Thyroid gland (tissue), 4 donors: ENCODE results near the gene CEACAM6.

ENCODE experiments used
- POLR2A ChIP-seq, 2 donors: fragments of 450-650 bp; IDR thresholded peaks; one replicate each; pipeline ENCODE4 v1.6.1; 2017; ENCODE audit warnings: antibody characterized with exemption in 2 of 2, mild to moderate bottlenecking in 2 of 2, moderate library complexity in 1 of 2
- TF ChIP-seq, protein P1 (sequence below), 6 experiments: fragments of 200-600 bp in 3 of 6; fragments of 450-650 bp in 3 of 6; sonication (generic) in 3 of 6; IDR thresholded peaks; one replicate each; pipeline ENCODE4 v1.5.1; 2016 to 2019; ENCODE audit warnings: antibody characterized with exemption in 6 of 6, mild to moderate bottlenecking in 2 of 6, inconsistent platforms in 1 of 6, moderate library complexity in 1 of 6

GRCh38 chr19:41811036-41811435, 55.7 kb downstream of the CEACAM6 start:
- TF ChIP-seq, protein P1, sequence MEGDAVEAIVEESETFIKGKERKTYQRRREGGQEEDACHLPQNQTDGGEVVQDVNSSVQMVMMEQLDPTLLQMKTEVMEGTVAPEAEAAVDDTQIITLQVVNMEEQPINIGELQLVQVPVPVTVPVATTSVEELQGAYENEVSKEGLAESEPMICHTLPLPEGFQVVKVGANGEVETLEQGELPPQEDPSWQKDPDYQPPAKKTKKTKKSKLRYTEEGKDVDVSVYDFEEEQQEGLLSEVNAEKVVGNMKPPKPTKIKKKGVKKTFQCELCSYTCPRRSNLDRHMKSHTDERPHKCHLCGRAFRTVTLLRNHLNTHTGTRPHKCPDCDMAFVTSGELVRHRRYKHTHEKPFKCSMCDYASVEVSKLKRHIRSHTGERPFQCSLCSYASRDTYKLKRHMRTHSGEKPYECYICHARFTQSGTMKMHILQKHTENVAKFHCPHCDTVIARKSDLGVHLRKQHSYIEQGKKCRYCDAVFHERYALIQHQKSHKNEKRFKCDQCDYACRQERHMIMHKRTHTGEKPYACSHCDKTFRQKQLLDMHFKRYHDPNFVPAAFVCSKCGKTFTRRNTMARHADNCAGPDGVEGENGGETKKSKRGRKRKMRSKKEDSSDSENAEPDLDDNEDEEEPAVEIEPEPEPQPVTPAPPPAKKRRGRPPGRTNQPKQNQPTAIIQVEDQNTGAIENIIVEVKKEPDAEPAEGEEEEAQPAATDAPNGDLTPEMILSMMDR (IDR thresholded peaks at IDR 0.05) = no peak
- no peak for TF ChIP-seq POLR2A (IDR thresholded peaks at IDR 0.05)
